ENCODE results near the gene ZBTB49.
"Not testable (repeated sequence)": the region's sequence is repeated elsewhere in the genome, so short reads cannot be mapped to it uniquely, and the experiment has no call there.

ZBTB49 gene, protein sequence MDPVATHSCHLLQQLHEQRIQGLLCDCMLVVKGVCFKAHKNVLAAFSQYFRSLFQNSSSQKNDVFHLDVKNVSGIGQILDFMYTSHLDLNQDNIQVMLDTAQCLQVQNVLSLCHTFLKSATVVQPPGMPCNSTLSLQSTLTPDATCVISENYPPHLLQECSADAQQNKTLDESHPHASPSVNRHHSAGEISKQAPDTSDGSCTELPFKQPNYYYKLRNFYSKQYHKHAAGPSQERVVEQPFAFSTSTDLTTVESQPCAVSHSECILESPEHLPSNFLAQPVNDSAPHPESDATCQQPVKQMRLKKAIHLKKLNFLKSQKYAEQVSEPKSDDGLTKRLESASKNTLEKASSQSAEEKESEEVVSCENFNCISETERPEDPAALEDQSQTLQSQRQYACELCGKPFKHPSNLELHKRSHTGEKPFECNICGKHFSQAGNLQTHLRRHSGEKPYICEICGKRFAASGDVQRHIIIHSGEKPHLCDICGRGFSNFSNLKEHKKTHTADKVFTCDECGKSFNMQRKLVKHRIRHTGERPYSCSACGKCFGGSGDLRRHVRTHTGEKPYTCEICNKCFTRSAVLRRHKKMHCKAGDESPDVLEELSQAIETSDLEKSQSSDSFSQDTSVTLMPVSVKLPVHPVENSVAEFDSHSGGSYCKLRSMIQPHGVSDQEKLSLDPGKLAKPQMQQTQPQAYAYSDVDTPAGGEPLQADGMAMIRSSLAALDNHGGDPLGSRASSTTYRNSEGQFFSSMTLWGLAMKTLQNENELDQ

DNA sequence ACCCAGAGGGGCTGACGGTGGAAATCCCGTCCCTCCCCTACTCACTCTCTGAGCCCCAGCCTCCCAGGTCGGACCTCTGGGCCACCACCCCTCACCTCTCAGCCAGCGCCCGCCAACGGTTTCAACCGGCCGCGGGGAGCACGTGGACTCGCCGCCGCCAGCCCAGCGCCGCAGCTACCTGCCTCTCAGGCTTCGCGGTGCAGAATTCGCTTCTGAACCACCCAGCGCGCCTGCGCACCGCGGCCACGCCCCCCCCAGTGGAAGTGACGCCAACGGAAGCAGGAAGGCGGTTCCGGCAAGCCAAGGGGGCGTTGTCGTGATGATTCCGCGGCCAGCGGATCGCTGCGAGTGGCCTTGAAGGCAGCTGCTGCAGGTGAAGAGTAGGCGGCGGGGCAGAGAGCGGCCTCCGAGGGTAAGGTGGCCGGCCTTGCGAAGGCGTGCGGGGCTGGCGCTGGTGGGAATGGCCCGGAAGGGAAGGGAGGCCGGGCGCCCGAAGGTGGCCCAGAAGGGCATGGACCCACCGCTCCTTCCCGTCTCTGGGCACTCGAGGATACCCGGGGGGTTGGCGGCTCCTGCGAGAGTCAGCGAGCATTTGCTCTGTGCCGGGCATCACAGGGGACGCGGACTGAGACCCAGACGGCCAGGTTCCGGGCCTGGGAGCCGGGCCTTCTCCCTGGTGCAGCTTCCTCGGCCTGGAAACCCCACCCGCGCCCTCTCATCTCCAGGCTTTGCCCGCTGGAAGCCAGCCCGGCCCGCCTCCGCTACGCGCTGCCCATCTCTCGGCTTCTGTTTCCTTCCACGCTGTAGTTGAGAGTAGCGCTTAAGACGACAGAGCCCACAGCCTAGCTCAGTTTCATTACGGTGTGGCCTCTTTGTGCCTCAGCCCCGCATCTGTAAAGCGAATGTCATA, at the start of gene ZBTB49, which contains the start of gene LYAR:
TSS of gene ZBTB49 (plus strand) at position 311 of the 910 bp plus-strand sequence. CDS start 9,695 bp downstream, outside the sequence.
TSS of gene LYAR (minus strand) at position 214 of the 910 bp plus-strand sequence. CDS start 6,412 bp downstream, outside the sequence.
- DNase-seq (ENCODE audit: low spot score): peak; percentile 94

DNA sequence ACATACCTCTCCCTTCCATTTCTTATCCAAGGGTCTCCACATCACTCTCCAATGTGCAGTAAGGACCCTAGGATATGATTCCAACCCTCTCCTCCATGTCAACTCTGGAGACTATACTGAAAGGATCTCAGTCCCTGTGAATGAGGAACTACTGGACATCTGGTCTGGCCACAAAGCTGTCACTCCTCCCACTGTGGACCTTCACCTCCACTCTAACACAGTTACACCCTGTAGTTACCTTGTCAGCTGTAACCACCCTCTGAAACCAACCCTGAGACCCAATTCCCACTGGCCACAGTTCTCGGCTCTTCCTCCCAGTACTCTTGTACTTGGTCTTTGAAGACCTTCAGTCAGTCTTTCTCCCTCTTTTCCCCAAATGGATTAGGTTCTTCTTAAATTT, 44.9 kb upstream of the ZBTB49 start:
- no peak for DNase-seq (ENCODE audit: low spot score)

DNA sequence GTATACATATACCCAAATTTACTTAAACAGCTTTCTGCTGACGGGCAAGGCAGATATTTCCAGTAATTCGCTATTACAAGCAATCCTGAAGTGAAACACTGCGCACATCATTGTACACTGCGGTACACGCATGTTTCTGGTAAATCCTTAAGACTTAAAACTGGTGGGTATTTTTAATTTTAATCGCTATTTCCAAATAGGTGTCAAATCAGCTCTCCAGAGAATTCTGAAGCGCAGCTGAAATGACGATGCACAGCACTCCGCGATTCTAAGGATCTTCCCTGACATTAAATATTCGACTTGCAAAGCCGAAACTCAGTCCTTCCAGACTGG, 42.4 kb upstream of the ZBTB49 start:
- no peak for DNase-seq (ENCODE audit: low spot score)

DNA sequence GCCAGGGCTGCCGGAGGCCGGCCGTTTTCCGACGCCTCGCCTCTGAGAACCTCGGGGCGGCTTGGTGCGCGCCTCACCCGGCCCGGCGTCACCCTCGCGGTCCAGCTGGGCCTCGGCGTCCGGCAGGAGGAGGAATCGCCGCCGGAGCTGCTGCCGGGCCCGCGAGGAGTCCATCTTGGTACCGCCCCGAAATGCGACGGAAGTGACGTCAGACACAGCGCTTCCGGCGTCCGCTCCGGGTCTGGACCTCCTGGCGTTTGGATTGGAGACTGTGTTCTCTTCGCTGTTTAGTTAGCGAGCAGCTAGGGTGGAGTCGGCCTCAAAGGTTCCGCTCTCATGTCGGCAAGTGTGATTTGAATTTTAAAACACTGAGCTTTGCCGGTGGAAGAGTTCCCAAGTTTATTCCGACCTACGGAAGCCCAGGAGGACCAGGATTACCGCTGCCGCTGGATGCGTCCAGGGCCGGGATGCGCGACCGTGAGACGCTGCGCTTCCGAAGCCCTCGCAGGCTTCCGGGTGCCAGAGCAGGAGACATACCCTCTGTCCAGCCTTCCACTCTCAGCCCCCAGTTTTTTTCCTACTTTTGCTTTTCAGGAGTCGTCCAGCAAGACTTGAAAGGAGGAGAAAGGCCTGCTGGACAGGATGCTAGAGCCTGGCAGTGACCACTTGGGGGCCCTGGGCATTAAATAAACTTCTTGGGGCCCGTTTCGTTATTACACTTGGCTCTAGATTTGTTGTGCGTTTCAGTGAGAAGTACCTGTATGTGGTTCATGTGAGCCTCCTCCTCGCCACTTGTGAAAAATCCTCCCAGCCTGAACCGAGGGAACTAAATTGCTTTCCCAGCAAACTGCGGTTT, 41.8 kb upstream of the ZBTB49 start, which contains the start of gene TMEM128:
TSS of gene TMEM128 (minus strand) at position 195 of the 856 bp plus-strand sequence. CDS start at position 174, 21 bp downstream.
- peak; percentile 96 for DNase-seq (ENCODE audit: low spot score)

DNA sequence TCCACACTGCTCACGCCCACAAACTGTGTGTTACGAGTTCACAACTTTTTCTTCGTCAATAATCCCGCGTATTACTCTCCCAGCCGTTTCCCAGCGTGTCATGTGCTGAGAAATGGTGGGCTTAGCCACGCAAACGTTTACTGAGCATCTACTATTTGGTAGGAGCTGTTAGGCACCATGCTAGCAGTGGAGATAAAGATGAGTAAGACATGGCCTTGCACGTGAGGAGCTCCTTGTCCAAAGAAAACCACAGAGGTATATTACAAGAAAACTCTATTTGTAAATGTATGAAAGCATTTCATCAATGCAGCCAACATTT, 41.2 kb upstream of the ZBTB49 start:
- peak; percentile 8 for DNase-seq (ENCODE audit: low spot score)

GRCh38 chr4:4249342-4249741, 40.7 kb upstream of the ZBTB49 start:
- DNase-seq (ENCODE audit: low spot score): not testable (repeated sequence)

- DNase-seq (ENCODE audit: low spot score): no peak
Observed at GRCh38 chr4:4249866-4250265, 40.2 kb upstream of the ZBTB49 start.

- no peak for DNase-seq (ENCODE audit: low spot score)
Observed at GRCh38 chr4:4254199-4254598, 35.9 kb upstream of the ZBTB49 start.

DNA sequence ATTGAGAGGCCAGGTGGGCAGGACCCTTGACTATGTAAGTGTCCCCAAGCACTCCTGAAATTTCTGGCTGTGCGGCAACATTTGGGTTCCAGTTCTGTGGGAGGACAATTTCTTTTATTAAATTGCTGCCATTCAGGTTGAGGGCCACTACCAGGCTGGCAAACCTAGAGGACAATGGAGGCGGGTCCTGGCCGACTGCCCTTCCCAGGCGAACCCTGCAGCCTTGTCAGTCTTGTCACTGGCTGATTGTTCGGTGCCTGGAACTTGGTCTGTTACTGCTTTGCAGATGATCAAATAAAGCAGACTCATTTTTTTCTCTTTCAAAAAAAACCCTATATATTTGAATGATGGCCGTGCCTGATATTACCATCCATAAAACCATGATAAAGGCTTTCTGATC, 35.4 kb upstream of the ZBTB49 start:
- DNase-seq (ENCODE audit: low spot score): no peak

GRCh38 chr4:4256799-4257198, 33.3 kb upstream of the ZBTB49 start:
- no peak for DNase-seq (ENCODE audit: low spot score)

GRCh38 chr4:4257705-4258104, 32.3 kb upstream of the ZBTB49 start:
- DNase-seq (ENCODE audit: low spot score): not testable (repeated sequence)

DNA sequence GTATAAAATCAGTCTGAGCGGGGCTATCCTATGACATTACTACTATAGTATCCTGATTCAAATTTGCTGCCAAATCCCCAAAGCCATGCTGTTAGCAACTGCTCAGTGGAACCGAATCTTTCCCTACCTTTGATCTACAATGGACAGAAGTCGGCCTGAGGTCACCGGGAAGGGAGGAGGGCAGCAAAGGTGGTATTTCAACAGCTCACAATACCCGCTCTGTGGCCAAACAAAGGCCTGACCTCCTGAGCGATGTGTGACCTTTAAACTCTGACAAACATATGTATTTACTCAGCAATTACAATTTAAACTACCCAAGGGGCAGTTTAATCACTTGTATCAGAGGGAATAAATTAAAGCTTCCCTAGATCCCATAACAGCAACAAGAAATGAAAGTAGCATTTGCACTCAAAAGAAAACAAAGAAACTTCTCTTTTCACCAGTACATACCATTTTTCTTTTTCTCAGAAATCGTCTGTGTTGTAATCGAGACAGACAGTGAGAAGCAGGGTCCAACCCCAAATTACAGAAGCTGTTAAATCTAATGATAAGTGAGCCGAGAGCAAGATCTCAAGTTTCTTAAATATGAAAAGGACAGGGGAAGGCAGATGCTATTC, 30.5 kb upstream of the ZBTB49 start:
- DNase-seq (ENCODE audit: low spot score): no peak

GRCh38 chr4:4260185-4260751, 29.8 kb upstream of the ZBTB49 start:
- peak; percentile 87 for DNase-seq (ENCODE audit: low spot score)

GRCh38 chr4:4267981-4268380, 22.1 kb upstream of the ZBTB49 start:
- DNase-seq (ENCODE audit: low spot score): no peak

DNA sequence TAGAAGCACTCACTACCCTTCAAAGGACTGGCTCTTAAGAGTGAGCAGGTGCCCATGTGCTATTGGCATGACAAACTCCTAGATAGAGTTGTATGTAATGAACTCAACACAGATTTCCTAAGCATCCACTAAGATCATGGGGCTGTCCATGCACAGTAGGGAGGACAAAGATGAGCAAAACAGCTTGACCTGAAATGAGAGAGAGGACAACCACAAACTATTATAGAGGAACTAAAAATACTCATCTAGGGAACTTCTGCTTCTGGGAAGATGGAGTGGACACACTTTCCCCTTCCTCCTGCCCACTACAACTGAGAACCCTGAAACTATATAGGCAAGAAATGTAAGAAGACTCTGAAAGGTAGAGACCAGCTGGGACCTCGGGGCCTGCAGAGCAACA, 21.3 kb upstream of the ZBTB49 start:
- no peak for DNase-seq (ENCODE audit: low spot score)

DNA sequence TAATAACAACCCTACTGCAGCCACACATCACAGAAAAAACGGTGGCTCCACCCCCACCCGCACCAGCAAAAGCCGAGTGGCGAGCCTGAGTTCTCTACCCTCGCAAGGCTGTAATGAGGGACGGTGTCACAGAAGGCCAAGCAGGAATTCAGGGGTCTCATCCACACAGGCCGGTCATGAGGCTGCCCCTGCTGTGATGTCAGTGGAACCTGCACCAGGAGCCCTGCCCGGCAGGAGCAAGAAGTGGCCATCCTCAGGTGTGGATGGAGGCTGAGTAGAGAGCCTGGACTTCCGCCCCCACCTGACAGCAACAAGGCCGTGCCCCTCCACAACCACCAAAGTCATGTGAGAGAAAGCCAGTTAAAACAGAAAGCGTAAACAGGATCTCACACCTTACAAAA, 20.7 kb upstream of the ZBTB49 start:
- no peak for DNase-seq (ENCODE audit: low spot score)

DNA sequence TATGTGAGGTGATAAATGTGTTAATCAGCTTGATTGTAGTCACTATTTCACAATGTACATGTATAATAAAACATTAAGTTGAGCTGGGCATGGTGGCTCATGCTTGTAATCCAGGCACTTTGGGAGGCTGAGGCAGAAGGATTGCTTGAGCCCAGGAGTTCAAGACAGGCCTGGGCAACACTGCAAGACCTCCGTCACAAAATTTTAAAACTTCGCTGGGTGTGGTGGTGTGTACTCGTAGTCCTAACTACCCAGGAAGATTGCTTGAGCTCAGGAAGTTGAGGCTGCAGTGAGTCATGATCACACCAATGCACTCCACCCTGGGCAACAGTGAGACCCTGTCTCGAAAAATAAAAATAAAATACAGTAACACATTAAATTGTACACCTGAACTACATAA, 20.2 kb upstream of the ZBTB49 start:
- DNase-seq (ENCODE audit: low spot score): no peak

DNA sequence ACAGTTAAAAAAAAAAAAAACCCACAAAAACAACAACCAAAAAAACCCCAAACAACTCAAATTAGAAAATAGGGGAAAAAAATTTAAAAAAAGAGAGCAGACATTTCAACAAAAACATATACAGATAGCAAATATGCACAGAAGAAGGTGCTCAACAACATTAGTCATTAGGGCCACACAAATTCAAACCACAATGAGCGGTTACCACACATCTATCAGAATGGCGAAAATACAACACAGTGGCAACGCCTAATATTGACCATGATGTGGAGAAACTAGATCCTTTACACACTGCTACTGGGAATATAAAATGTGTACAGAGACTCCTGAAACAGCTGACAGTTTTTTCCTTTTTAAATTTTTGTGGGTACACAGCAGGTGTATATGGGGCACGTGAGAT, 19.5 kb upstream of the ZBTB49 start:
- no peak for DNase-seq (ENCODE audit: low spot score)

DNA sequence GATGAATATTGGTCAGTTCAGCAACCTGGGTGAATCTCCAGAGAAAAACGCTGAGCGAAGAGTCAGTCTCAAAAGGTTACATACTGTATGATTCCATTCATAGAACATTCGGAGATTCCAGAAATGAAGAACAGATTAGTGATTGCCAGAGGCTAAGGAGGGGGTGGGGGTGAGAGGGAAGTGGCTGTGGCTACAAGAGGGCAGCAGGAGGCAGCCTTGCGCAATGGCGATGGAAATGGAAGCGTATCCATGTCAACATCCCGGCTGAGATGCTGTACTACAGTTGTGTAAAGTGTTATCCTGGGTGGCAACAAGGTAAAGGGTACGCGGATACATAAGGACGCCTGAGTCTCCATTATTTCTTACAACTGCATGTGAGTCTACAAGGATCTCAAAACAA, 18.1 kb upstream of the ZBTB49 start:
- no peak for DNase-seq (ENCODE audit: low spot score)

- DNase-seq (ENCODE audit: low spot score): no peak
Observed at GRCh38 chr4:4274226-4274625, 15.8 kb upstream of the ZBTB49 start.

DNA sequence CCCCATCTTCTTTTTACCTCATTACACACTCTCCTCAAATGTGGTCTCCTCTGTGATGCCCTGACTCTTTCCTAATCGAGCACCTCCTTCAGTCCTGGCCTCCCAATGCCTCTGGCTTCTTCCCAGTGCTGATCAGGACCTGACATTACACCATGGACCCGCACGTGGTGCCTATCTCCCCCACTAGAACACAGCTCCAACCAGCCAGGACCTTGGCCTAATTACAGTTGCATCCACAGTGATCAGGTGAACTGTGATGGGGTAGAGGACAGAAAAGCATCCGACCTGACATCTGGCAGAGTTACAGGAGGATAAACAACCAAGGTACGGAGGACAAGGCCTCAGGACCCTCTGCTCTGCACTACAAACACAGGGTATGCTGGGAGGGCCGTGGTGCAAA, 12.5 kb upstream of the ZBTB49 start:
- no peak for DNase-seq (ENCODE audit: low spot score)
